ENCODE measurements around the gene PADI4. TPM values are rescaled to one million over a fixed set of nuclear protein-coding genes. Genes with fewer than 3 reads are reported as not detected.

PADI4 gene
- total RNA-seq, 1 experiment from 2014 or later, result 0.26 TPM

DNA sequence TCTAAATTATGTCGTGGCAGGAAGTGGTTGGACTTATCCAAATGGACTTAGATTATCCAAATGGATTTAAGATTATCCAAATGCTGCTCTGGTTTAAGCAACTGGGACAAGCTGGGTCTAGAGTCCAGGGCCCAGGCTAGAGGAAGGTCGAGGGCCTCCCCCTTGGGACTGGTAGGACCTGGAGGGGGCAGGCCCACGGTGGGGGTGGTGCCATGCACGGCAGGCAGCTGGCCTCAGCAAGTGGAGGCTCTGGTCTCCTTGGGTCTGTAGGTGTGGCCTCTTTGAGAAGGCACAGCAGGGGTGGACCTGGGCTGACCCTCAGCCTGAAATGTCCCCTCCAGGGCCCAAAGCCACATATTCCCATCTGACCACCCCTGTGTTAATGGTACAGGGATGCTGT, 93.8 kb downstream of the PADI4 start (continued):
- TF ChIP-seq, protein P1, sequence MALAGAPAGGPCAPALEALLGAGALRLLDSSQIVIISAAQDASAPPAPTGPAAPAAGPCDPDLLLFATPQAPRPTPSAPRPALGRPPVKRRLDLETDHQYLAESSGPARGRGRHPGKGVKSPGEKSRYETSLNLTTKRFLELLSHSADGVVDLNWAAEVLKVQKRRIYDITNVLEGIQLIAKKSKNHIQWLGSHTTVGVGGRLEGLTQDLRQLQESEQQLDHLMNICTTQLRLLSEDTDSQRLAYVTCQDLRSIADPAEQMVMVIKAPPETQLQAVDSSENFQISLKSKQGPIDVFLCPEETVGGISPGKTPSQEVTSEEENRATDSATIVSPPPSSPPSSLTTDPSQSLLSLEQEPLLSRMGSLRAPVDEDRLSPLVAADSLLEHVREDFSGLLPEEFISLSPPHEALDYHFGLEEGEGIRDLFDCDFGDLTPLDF (CRISPR knock-in tag; IDR thresholded peaks at IDR 0.05), result no peak
- no peak for TF ChIP-seq OVOL2 (CRISPR knock-in tag; IDR thresholded peaks at IDR 0.05; ENCODE audit: borderline replicate concordance)
- no peak for TF ChIP-seq PRRX2 (CRISPR knock-in tag; IDR thresholded peaks at IDR 0.05)
- no peak for TF ChIP-seq RELA (CRISPR knock-in tag; IDR thresholded peaks at IDR 0.05; ENCODE audit: borderline replicate concordance)
- TF ChIP-seq, protein P2, sequence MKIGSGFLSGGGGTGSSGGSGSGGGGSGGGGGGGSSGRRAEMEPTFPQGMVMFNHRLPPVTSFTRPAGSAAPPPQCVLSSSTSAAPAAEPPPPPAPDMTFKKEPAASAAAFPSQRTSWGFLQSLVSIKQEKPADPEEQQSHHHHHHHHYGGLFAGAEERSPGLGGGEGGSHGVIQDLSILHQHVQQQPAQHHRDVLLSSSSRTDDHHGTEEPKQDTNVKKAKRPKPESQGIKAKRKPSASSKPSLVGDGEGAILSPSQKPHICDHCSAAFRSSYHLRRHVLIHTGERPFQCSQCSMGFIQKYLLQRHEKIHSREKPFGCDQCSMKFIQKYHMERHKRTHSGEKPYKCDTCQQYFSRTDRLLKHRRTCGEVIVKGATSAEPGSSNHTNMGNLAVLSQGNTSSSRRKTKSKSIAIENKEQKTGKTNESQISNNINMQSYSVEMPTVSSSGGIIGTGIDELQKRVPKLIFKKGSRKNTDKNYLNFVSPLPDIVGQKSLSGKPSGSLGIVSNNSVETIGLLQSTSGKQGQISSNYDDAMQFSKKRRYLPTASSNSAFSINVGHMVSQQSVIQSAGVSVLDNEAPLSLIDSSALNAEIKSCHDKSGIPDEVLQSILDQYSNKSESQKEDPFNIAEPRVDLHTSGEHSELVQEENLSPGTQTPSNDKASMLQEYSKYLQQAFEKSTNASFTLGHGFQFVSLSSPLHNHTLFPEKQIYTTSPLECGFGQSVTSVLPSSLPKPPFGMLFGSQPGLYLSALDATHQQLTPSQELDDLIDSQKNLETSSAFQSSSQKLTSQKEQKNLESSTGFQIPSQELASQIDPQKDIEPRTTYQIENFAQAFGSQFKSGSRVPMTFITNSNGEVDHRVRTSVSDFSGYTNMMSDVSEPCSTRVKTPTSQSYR (CRISPR knock-in tag; IDR thresholded peaks at IDR 0.05), result no peak
- TF ChIP-seq, protein P3, sequence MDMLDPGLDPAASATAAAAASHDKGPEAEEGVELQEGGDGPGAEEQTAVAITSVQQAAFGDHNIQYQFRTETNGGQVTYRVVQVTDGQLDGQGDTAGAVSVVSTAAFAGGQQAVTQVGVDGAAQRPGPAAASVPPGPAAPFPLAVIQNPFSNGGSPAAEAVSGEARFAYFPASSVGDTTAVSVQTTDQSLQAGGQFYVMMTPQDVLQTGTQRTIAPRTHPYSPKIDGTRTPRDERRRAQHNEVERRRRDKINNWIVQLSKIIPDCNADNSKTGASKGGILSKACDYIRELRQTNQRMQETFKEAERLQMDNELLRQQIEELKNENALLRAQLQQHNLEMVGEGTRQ (CRISPR knock-in tag; IDR thresholded peaks at IDR 0.05), result no peak
- no peak for TF ChIP-seq ZNF263 (CRISPR knock-in tag; IDR thresholded peaks at IDR 0.05; ENCODE audit: low read depth)

DNA sequence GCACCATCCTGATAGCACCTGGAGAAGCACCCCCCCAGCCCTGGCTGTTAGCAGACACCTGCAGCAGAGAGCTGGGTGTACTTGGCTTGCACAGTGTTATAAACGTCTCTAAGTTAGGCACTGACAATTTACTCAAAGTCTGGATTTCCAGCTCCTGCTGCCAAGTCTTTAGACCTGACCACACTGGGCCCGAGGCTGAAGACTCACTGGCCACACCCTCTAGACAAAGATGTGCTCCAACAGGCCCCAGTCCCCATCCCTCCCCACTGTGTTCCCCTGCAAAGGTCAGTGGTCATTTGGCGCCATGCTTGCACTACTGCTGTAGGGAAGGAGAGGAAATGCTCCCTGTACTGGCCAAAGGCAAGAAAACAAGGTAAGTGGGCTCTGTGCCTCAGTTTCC, 95.1 kb downstream of the PADI4 start:
- Mint-ChIP-seq H3K9me3 (no peaks in the 10 kb centered on the region), H3K27ac (no peak overlapping the region), H3K36me3 (peaks cover 11% of the 10 kb centered on the region), H3K4me3 (no peak overlapping the region), H3K4me1 (peaks cover 35% of the 10 kb centered on the region), H3K27me3 (ENCODE audit: low read depth) (no peaks in the 10 kb centered on the region)
- POLR2A ChIA-PET, result no interaction called here
- DNase-seq (ENCODE audit: low spot score), result no peak
- ATAC-seq, result no peak
- CTCF ChIA-PET, result interaction anchor here (0.7 to 2.6 kb wide), 5 partner anchors 39 to 328 kb away, joined by 4 to 10 read pairs (median 4); no protein-coding TSS in a partner anchor
- TF ChIP-seq HMGA2 (CRISPR knock-in tag; IDR thresholded peaks at IDR 0.05), result no peak
- TF ChIP-seq, protein P4, sequence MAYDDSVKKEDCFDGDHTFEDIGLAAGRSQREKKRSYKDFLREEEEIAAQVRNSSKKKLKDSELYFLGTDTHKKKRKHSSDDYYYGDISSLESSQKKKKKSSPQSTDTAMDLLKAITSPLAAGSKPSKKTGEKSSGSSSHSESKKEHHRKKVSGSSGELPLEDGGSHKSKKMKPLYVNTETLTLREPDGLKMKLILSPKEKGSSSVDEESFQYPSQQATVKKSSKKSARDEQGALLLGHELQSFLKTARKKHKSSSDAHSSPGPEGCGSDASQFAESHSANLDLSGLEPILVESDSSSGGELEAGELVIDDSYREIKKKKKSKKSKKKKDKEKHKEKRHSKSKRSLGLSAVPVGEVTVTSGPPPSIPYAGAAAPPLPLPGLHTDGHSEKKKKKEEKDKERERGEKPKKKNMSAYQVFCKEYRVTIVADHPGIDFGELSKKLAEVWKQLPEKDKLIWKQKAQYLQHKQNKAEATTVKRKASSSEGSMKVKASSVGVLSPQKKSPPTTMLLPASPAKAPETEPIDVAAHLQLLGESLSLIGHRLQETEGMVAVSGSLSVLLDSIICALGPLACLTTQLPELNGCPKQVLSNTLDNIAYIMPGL (CRISPR knock-in tag; IDR thresholded peaks at IDR 0.05), result no peak
- TF ChIP-seq, protein P5, sequence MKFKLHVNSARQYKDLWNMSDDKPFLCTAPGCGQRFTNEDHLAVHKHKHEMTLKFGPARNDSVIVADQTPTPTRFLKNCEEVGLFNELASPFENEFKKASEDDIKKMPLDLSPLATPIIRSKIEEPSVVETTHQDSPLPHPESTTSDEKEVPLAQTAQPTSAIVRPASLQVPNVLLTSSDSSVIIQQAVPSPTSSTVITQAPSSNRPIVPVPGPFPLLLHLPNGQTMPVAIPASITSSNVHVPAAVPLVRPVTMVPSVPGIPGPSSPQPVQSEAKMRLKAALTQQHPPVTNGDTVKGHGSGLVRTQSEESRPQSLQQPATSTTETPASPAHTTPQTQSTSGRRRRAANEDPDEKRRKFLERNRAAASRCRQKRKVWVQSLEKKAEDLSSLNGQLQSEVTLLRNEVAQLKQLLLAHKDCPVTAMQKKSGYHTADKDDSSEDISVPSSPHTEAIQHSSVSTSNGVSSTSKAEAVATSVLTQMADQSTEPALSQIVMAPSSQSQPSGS (CRISPR knock-in tag; IDR thresholded peaks at IDR 0.05; ENCODE audit: borderline replicate concordance, low read depth), result no peak
- no peak for TF ChIP-seq NR2C2 (CRISPR knock-in tag; IDR thresholded peaks at IDR 0.05)
- no peak for TF ChIP-seq MXD4 (CRISPR knock-in tag; IDR thresholded peaks at IDR 0.05; ENCODE audit: borderline replicate concordance)
- TF ChIP-seq ZBTB21 (CRISPR knock-in tag; IDR thresholded peaks at IDR 0.05; ENCODE audit: borderline replicate concordance), result no peak
- TF ChIP-seq CBFB (CRISPR knock-in tag; IDR thresholded peaks at IDR 0.05; ENCODE audit: low read depth), result no peak
- no peak for TF ChIP-seq ZNF121 (CRISPR knock-in tag; IDR thresholded peaks at IDR 0.05)
- TF ChIP-seq ZNF317 (CRISPR knock-in tag; IDR thresholded peaks at IDR 0.05; ENCODE audit: borderline replicate concordance, low read depth), result no peak
- TF ChIP-seq, protein P6, sequence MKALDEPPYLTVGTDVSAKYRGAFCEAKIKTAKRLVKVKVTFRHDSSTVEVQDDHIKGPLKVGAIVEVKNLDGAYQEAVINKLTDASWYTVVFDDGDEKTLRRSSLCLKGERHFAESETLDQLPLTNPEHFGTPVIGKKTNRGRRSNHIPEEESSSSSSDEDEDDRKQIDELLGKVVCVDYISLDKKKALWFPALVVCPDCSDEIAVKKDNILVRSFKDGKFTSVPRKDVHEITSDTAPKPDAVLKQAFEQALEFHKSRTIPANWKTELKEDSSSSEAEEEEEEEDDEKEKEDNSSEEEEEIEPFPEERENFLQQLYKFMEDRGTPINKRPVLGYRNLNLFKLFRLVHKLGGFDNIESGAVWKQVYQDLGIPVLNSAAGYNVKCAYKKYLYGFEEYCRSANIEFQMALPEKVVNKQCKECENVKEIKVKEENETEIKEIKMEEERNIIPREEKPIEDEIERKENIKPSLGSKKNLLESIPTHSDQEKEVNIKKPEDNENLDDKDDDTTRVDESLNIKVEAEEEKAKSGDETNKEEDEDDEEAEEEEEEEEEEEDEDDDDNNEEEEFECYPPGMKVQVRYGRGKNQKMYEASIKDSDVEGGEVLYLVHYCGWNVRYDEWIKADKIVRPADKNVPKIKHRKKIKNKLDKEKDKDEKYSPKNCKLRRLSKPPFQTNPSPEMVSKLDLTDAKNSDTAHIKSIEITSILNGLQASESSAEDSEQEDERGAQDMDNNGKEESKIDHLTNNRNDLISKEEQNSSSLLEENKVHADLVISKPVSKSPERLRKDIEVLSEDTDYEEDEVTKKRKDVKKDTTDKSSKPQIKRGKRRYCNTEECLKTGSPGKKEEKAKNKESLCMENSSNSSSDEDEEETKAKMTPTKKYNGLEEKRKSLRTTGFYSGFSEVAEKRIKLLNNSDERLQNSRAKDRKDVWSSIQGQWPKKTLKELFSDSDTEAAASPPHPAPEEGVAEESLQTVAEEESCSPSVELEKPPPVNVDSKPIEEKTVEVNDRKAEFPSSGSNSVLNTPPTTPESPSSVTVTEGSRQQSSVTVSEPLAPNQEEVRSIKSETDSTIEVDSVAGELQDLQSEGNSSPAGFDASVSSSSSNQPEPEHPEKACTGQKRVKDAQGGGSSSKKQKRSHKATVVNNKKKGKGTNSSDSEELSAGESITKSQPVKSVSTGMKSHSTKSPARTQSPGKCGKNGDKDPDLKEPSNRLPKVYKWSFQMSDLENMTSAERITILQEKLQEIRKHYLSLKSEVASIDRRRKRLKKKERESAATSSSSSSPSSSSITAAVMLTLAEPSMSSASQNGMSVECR (CRISPR knock-in tag; IDR thresholded peaks at IDR 0.05; ENCODE audit: borderline replicate concordance), result no peak
- no peak for TF ChIP-seq MYBL2 (CRISPR knock-in tag; IDR thresholded peaks at IDR 0.05)
- TF ChIP-seq ETV6 (CRISPR knock-in tag; IDR thresholded peaks at IDR 0.05), result no peak
- no peak for TF ChIP-seq ZNF416 (CRISPR knock-in tag; IDR thresholded peaks at IDR 0.05)
- no peak for TF ChIP-seq ELF4 (CRISPR knock-in tag; IDR thresholded peaks at IDR 0.05; ENCODE audit: low read depth)
- TF ChIP-seq NFYB (CRISPR knock-in tag; conservative IDR thresholded peaks at IDR 0.05; ENCODE audit: low read depth), result no peak
- TF ChIP-seq, protein P7, sequence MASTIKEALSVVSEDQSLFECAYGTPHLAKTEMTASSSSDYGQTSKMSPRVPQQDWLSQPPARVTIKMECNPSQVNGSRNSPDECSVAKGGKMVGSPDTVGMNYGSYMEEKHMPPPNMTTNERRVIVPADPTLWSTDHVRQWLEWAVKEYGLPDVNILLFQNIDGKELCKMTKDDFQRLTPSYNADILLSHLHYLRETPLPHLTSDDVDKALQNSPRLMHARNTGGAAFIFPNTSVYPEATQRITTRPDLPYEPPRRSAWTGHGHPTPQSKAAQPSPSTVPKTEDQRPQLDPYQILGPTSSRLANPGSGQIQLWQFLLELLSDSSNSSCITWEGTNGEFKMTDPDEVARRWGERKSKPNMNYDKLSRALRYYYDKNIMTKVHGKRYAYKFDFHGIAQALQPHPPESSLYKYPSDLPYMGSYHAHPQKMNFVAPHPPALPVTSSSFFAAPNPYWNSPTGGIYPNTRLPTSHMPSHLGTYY (CRISPR knock-in tag; IDR thresholded peaks at IDR 0.05), result no peak
- TF ChIP-seq ZNF423 (CRISPR knock-in tag; IDR thresholded peaks at IDR 0.05), result no peak
- TF ChIP-seq JAZF1 (CRISPR knock-in tag; IDR thresholded peaks at IDR 0.05), result no peak
